ENCODE results near the gene ALDH3B2.
"Not testable (repeated sequence)": the region's sequence is repeated elsewhere in the genome, so short reads cannot be mapped to it uniquely, and the experiment has no call there.

Gene ALDH3B2

GRCh38 chr11:67674442-67674871 lies at the start of gene ALDH3B2:
Gene ALDH3B2 (minus strand): TSS chr11:67674623. CDS start chr11:67666935, 7,688 bp downstream.
- DNase-seq: no peak

GRCh38 chr11:67723036-67723435 lies 48.6 kb upstream of the ALDH3B2 start:
- DNase-seq: not testable (repeated sequence)

GRCh38 chr11:67716226-67716625 lies 41.8 kb upstream of the ALDH3B2 start:
- not testable (repeated sequence) for DNase-seq

GRCh38 chr11:67715801-67716200 lies 41.4 kb upstream of the ALDH3B2 start:
- not testable (repeated sequence) for DNase-seq

GRCh38 chr11:67713892-67714509 lies 39.6 kb upstream of the ALDH3B2 start:
- DNase-seq: not testable (repeated sequence)

- not testable (repeated sequence) for DNase-seq
Measured at GRCh38 chr11:67711676-67712075, 37.3 kb upstream of the ALDH3B2 start.

- DNase-seq: not testable (repeated sequence)
Measured at GRCh38 chr11:67711212-67711611, 36.8 kb upstream of the ALDH3B2 start.

- not testable (repeated sequence) for DNase-seq
Measured at GRCh38 chr11:67709806-67710205, 35.4 kb upstream of the ALDH3B2 start.

- no peak for DNase-seq
Measured at GRCh38 chr11:67705264-67705663, 30.8 kb upstream of the ALDH3B2 start.

GRCh38 chr11:67704524-67704923 lies 30.1 kb upstream of the ALDH3B2 start:
- no peak for DNase-seq

GRCh38 chr11:67703709-67704108 lies 29.3 kb upstream of the ALDH3B2 start:
- DNase-seq: not testable (repeated sequence)

GRCh38 chr11:67700548-67701262 lies 26.3 kb upstream of the ALDH3B2 start:
- DNase-seq: no peak

GRCh38 chr11:67700141-67700540 lies 25.7 kb upstream of the ALDH3B2 start:
- DNase-seq: no peak

GRCh38 chr11:67699521-67699920 lies 25.1 kb upstream of the ALDH3B2 start:
- DNase-seq: no peak

- DNase-seq: no peak
Measured at GRCh38 chr11:67698247-67698646, 23.8 kb upstream of the ALDH3B2 start.

- no peak for DNase-seq
Measured at GRCh38 chr11:67697846-67698245, 23.4 kb upstream of the ALDH3B2 start.

- no peak for DNase-seq
Measured at GRCh38 chr11:67696998-67697397, 22.6 kb upstream of the ALDH3B2 start.

- no peak for DNase-seq
Measured at GRCh38 chr11:67695606-67696005, 21.2 kb upstream of the ALDH3B2 start.

- DNase-seq: no peak
Measured at GRCh38 chr11:67694875-67695555, 20.6 kb upstream of the ALDH3B2 start.

GRCh38 chr11:67691149-67691548 lies 16.7 kb upstream of the ALDH3B2 start:
- no peak for DNase-seq

GRCh38 chr11:67689178-67689577 lies 14.8 kb upstream of the ALDH3B2 start:
- no peak for DNase-seq

- no peak for DNase-seq
Measured at GRCh38 chr11:67687986-67688385, 13.6 kb upstream of the ALDH3B2 start.

GRCh38 chr11:67685641-67686332 lies 11.4 kb upstream of the ALDH3B2 start:
- not testable (repeated sequence) for DNase-seq

All from fibroblast of upper back skin (primary cell).